Caco-2 (cell line): Measurements from ENCODE around the gene IL23A. TPM values are rescaled to one million over a fixed set of nuclear protein-coding genes. Genes with fewer than 3 reads are reported as not detected.

Experiments used
- BruUV-seq: library from RNA; stranded (reverse); fragments of 400-500 nt; replicated peaks from 2 replicates; lab custom pipeline; 2021; lab: Mats Ljungman, UMichigan
- CTCF ChIA-PET: fragments of 300-600 bp; sonication (Branson Sonifier 250); formaldehyde crosslinking; loops from one replicate; lab custom pipeline; 2022; ENCODE audit warnings: antibody characterized with exemption; lab: Charles Lee
- POLR2A ChIA-PET: fragments of 300-600 bp; sonication (Branson Sonifier 250); formaldehyde crosslinking; loops from one replicate; lab custom pipeline; 2022; ENCODE audit warnings: antibody characterized with exemption; lab: Charles Lee
- DNase-seq, 2 experiments: peaks; one replicate each; pipeline versions ENCODE4 v3.0.0 to v3.0.0-alpha.2; 2020 to 2022
- H3K27me3 ChIP-seq: replicated peaks from 2 replicates; pipeline ENCODE4 v1.6.0; 2011; ENCODE audit warnings: low read length; ENCODE audit not compliant: control insufficient read depth, insufficient read depth
- H3K36me3 ChIP-seq: 2 replicates; pipeline ENCODE4 v1.5.1; 2011; ENCODE audit warnings: low read length; ENCODE audit not compliant: control insufficient read depth, insufficient read depth
- H3K4me1 ChIP-seq: fragments of 250-450 bp; sonication (Bioruptor Pico); 2 replicates; pipeline ENCODE4 v1.5.1; 2020; ENCODE audit warnings: mild to moderate bottlenecking
- H3K4me3 ChIP-seq: 2 replicates; pipeline ENCODE4 v1.5.1; 2011; ENCODE audit warnings: low read depth, mild to moderate bottlenecking, control low read depth, low read length
- H3K9me3 ChIP-seq: fragments of 250-450 bp; sonication (Bioruptor Pico); 2 replicates; pipeline ENCODE4 v1.5.1; 2020; ENCODE audit warnings: mild to moderate bottlenecking, moderate library complexity
- H3K27ac Mint-ChIP-seq: one replicate; pipeline ENCODE4 v1.8.0; 2022; ENCODE audit warnings: mixed read lengths; ENCODE audit not compliant: unreplicated experiment
- H3K27me3 Mint-ChIP-seq: one replicate; pipeline ENCODE4 v1.8.0; 2022; ENCODE audit warnings: mixed read lengths; ENCODE audit not compliant: insufficient read depth, unreplicated experiment
- H3K36me3 Mint-ChIP-seq: one replicate; pipeline ENCODE4 v1.8.0; 2022; ENCODE audit warnings: mild to moderate bottlenecking, mixed read lengths; ENCODE audit not compliant: insufficient read depth, unreplicated experiment
- H3K4me1 Mint-ChIP-seq: one replicate; pipeline ENCODE4 v1.8.0; 2022; ENCODE audit warnings: low read depth, mixed read lengths; ENCODE audit not compliant: unreplicated experiment
- H3K4me3 Mint-ChIP-seq: one replicate; pipeline ENCODE4 v1.8.0; 2022; ENCODE audit warnings: mild to moderate bottlenecking, moderate library complexity, mixed read lengths; ENCODE audit not compliant: unreplicated experiment
- H3K9me3 Mint-ChIP-seq: one replicate; pipeline ENCODE4 v1.8.0; 2022; ENCODE audit warnings: mixed read lengths; ENCODE audit not compliant: unreplicated experiment
- CTCF ChIP-seq, 2 experiments: fragments of 200-600 bp in 1 of 2; IDR thresholded peaks; 1 replicate in 1 of 2; 2 replicates in 1 of 2; pipeline versions ENCODE4 v1.5.1 to v1.8.0; 2011 to 2022; ENCODE audit warnings: antibody characterized with exemption in 1 of 2, control low read depth in 1 of 2, inconsistent platforms in 1 of 2, low read depth in 1 of 2, low read length in 1 of 2, mild to moderate bottlenecking in 1 of 2, moderate library complexity in 1 of 2; ENCODE audit not compliant: insufficient read depth in 1 of 2, severe bottlenecking in 1 of 2, unreplicated experiment in 1 of 2
- intact Hi-C: fragments of 100-400 bp; cut with micrococcal nuclease; formaldehyde crosslinking; loops from one replicate; pipeline ENCODE4 v1.10.0; 2022; ENCODE audit not compliant: unreplicated experiment
- total RNA-seq: library from RNA; stranded (reverse); gene quantifications from 2 replicates; pipeline ENCODE4 v1.2.3, GENCODE V29; 2022

The IL23A gene
- total RNA-seq, 1 experiment from 2014 or later: 0.48 TPM

GRCh38 chr12:56377310-56377988 lies 38.8 kb downstream of the IL23A start:
- no TSS peak for BruUV-seq
- Histone ChIP-seq H3K4me1 (peaks cover 25% of the 10 kb centered on the region), H3K9me3 (peaks cover 7% of the 10 kb centered on the region; the same call in 1 of the 2 replicates), H3K36me3 (no peaks in the 10 kb centered on the region), H3K27me3 (no peaks in the 10 kb centered on the region), H3K4me3 (no peak overlapping the region)
- Mint-ChIP-seq H3K4me1 (peaks cover 15% of the 10 kb centered on the region), H3K9me3 (no peaks in the 10 kb centered on the region), H3K4me3 (peak overlapping the region; percentile 4), H3K27ac (peak overlapping the region; percentile 61), H3K27me3 (no peaks in the 10 kb centered on the region), H3K36me3 (no peaks in the 10 kb centered on the region)
- CTCF ChIA-PET: interaction anchor here (1.2 to 1.5 kb wide), 3 partner anchors 18 to 87 kb away, joined by 3 to 8 read pairs (median 6); partner anchors contain the start of gene STAT2
- DNase-seq: peak in 1 of 2 experiments; percentile 45
- intact Hi-C loops: loop anchor here (1.0 kb wide), 2 partner anchors 17 to 87 kb away; partner anchors contain the start of gene STAT2
- POLR2A ChIA-PET: interaction anchor here (1.0 kb wide), 1 partner anchor 18 kb away, joined by 6 read pairs; the partner anchor contains the start of gene STAT2
- no peak for TF ChIP-seq CTCF (IDR thresholded peaks at IDR 0.05; ENCODE audit: insufficient read depth in 1 of 2, low read depth in 1 of 2, low read length in 1 of 2, severe bottlenecking in 1 of 2, unreplicated experiment in 1 of 2)

- H3K36me3 Mint-ChIP-seq: no peaks in the 10 kb centered on the region
- H3K27me3 Mint-ChIP-seq: no peaks in the 10 kb centered on the region
- H3K4me3 ChIP-seq: no peak overlapping the region
- peaks cover 3% of the 10 kb centered on the region; the same call in 1 of the 2 replicates for H3K9me3 ChIP-seq
- no peaks in the 10 kb centered on the region for H3K9me3 Mint-ChIP-seq
- ChIA-PET CTCF (interaction anchor here (1.2 to 1.5 kb wide), 3 partner anchors 18 to 86 kb away, joined by 3 to 8 read pairs (median 6); partner anchors contain the start of gene STAT2), POLR2A (interaction anchor here (1.0 kb wide), 1 partner anchor 18 kb away, joined by 6 read pairs; the partner anchor contains the start of gene STAT2)
- no peak for DNase-seq
- H3K27ac Mint-ChIP-seq: peak overlapping the region; percentile 61
- peak overlapping the region; percentile 4 for H3K4me3 Mint-ChIP-seq
- H3K4me1 ChIP-seq: peaks cover 25% of the 10 kb centered on the region
- H3K36me3 ChIP-seq: no peaks in the 10 kb centered on the region
- intact Hi-C loops: loop anchor here (1.0 kb wide), 2 partner anchors 18 to 86 kb away; partner anchors contain the start of gene STAT2
- TSS peak; percentile 95 for BruUV-seq
- no peaks in the 10 kb centered on the region for H3K27me3 ChIP-seq
- peaks cover 15% of the 10 kb centered on the region for H3K4me1 Mint-ChIP-seq
- TF ChIP-seq CTCF (IDR thresholded peaks at IDR 0.05; ENCODE audit: insufficient read depth in 1 of 2, low read depth in 1 of 2, low read length in 1 of 2, severe bottlenecking in 1 of 2, unreplicated experiment in 1 of 2): no peak
These were observed 39.3 kb downstream of the IL23A start for GRCh38 chr12:56377989-56378316.

GRCh38 chr12:56382611-56383010 lies 43.9 kb downstream of the IL23A start:
- intact Hi-C loops: no loop called here
- H3K36me3 Mint-ChIP-seq: no peaks in the 10 kb centered on the region
- no peak for TF ChIP-seq CTCF (IDR thresholded peaks at IDR 0.05; ENCODE audit: insufficient read depth in 1 of 2, low read depth in 1 of 2, low read length in 1 of 2, severe bottlenecking in 1 of 2, unreplicated experiment in 1 of 2)
- H3K27ac Mint-ChIP-seq: no peak overlapping the region
- POLR2A ChIA-PET: interaction anchor here (0.6 kb wide), 1 partner anchor 23 kb away, joined by 4 read pairs; the partner anchor contains the start of gene STAT2
- no peaks in the 10 kb centered on the region for H3K9me3 Mint-ChIP-seq
- CTCF ChIA-PET: no interaction called here
- Histone ChIP-seq H3K27me3 (no peaks in the 10 kb centered on the region), H3K4me3 (no peak overlapping the region), H3K9me3 (no peaks in the 10 kb centered on the region), H3K4me1 (peaks cover 7% of the 10 kb centered on the region; the same call in 1 of the 2 replicates), H3K36me3 (no peaks in the 10 kb centered on the region)
- no peak overlapping the region for H3K4me3 Mint-ChIP-seq
- no peak for DNase-seq
- no peaks in the 10 kb centered on the region for H3K27me3 Mint-ChIP-seq
- BruUV-seq: no TSS peak
- H3K4me1 Mint-ChIP-seq: peaks cover 6% of the 10 kb centered on the region
